GM19240 (cell line): Measurements from ENCODE around the gene PAX1.

Experiments
- DNase-seq: peaks from one replicate; pipeline ENCODE4 v3.0.0; 2011; ENCODE audit warnings: low spot score; ENCODE audit not compliant: insufficient read length

PAX1 gene

GRCh38 chr20:21705575-21706260 lies at the start of gene PAX1:
Gene PAX1 (plus strand): TSS chr20:21705664. CDS start chr20:21705713, 49 bp downstream.
- no peak for DNase-seq

- DNase-seq, result no peak
Observed at GRCh38 chr20:21656308-21657067, 49.0 kb upstream of the PAX1 start.

GRCh38 chr20:21661488-21662055 lies 43.9 kb upstream of the PAX1 start:
- no peak for DNase-seq

- DNase-seq, result no peak
Observed at GRCh38 chr20:21663465-21663864, 42.0 kb upstream of the PAX1 start.

GRCh38 chr20:21665687-21666446 lies 39.6 kb upstream of the PAX1 start:
- DNase-seq, result no peak

- DNase-seq, result no peak
Observed at GRCh38 chr20:21670126-21670525, 35.3 kb upstream of the PAX1 start.

GRCh38 chr20:21670981-21671380 lies 34.5 kb upstream of the PAX1 start:
- DNase-seq, result no peak

GRCh38 chr20:21677261-21677660 lies 28.2 kb upstream of the PAX1 start:
- DNase-seq, result no peak

- no peak for DNase-seq
Observed at GRCh38 chr20:21677781-21678180, 27.7 kb upstream of the PAX1 start.

- no peak for DNase-seq
Observed at GRCh38 chr20:21681234-21681921, 24.1 kb upstream of the PAX1 start.

GRCh38 chr20:21681922-21682318 lies 23.5 kb upstream of the PAX1 start:
- no peak for DNase-seq

- no peak for DNase-seq
Observed at GRCh38 chr20:21682521-21682954, 22.9 kb upstream of the PAX1 start.

GRCh38 chr20:21684671-21685070 lies 20.8 kb upstream of the PAX1 start:
- DNase-seq, result no peak

- no peak for DNase-seq
Observed at GRCh38 chr20:21685981-21686380, 19.5 kb upstream of the PAX1 start.

- no peak for DNase-seq
Observed at GRCh38 chr20:21693322-21693721, 12.1 kb upstream of the PAX1 start.

- DNase-seq, result no peak
Observed at GRCh38 chr20:21698494-21699215, 6.8 kb upstream of the PAX1 start.

- DNase-seq, result no peak
Observed at GRCh38 chr20:21699216-21699508, 6.3 kb upstream of the PAX1 start.

- DNase-seq, result no peak
Observed at GRCh38 chr20:21701171-21701876, 4.1 kb upstream of the PAX1 start.

GRCh38 chr20:21702016-21702415 lies 3.4 kb upstream of the PAX1 start:
- no peak for DNase-seq
